NCI-H2227 treated with DMSO at 0.1 percent for 48 hours (cell line): ENCODE measurements around the gene COQ8A.
"Not testable (repeated sequence)": the region's sequence is repeated elsewhere in the genome, so short reads cannot be mapped to it uniquely, and the experiment has no call there.

Experiments
- DNase-seq: peaks from one replicate; lab custom pipeline; 2025; lab: John Stamatoyannopoulos, UW

COQ8A gene

DNA sequence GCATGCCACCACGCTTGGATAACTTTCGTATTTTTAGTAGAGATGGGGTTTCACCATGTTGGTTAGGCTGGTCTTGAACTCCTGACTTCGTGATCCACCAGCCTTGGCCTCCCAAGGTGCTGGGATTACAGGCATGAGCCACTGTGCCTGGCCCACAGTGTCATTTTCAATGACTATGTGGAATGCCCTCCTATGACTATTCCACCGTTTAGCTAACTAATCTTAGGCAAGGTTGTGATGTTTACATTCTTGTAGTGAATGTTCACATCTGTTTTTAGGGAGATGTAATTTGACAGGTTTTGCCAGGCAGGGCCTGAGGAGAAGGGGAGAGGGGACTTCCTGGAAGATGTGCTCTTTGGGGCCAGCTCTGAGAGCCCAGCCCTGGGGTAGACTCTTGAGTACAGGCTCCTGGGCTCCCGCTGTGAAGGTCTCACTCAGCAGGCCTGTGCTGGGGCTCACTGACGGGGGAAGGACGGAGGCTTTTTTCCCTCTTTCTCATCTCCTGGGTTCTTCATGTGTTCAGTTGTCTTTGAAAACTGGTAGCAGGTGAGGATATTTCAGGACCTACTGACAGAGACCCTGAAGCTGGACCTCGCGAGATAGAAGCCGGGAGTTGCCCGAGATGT lies 13.2 kb downstream of the COQ8A start:
- DNase-seq: no peak

- DNase-seq: no peak
These were observed 14.2 kb downstream of the COQ8A start for GRCh38 chr1:226954337-226954736.

GRCh38 chr1:226954777-226955176 lies 14.7 kb downstream of the COQ8A start:
- no peak for DNase-seq

GRCh38 chr1:226955857-226956256 lies 15.8 kb downstream of the COQ8A start:
- DNase-seq: not testable (repeated sequence)

DNA sequence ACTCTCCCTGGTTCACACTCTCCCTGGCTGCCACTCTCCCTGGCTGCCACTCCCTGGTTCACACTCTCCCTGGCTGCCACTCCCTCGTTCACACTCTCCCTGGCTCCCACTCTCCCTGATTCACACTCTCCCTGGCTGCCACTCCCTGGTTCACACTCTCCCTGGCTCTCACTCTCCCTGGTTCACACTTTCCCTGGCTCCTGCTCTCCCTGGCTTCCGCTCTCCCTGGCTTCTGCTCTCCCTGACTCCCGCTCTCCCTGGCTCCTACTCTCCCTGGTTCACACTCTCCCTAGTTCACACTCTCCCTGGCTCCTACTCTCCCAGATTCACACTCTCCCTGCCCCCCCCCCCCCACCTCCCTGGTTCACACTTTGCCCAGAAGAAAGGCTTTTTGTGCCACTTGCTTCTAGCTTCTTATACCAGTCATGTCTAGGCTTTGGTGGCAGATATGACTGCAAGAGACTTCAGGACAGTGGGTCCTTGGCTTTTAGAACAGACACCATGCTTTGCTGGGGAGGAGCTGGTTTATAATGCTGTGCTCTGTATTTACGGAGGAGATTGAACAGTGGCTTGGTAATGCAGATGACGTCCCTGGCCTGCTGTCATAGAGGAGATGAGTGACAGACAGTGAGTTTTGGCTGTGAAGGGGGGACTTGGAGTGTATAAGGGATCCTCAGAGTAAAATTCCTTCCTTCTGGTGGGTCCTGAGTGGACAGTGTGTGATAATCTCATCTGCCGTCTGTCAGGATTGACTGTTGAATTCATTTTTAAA lies 17.0 kb downstream of the COQ8A start:
- DNase-seq: no peak

DNA sequence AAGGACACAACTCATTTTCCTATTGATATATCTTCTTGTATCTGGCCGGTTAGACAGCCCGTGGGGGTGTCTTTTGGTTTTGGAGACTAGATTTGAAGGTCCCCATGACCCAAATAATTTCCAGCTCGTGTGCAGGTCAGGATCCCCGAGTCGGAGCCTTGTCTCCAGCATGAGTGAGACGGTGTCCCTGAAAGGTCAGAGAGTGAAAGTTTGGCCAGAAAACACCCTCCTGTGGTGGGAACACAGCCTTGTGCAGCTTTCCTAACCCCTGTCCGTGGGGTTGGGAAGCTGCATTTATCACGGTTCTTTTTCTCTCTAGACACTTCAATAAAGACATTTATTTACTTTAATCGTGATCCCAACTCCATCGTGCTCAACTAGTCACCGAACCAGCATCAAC lies 17.6 kb downstream of the COQ8A start:
- DNase-seq: no peak

DNA sequence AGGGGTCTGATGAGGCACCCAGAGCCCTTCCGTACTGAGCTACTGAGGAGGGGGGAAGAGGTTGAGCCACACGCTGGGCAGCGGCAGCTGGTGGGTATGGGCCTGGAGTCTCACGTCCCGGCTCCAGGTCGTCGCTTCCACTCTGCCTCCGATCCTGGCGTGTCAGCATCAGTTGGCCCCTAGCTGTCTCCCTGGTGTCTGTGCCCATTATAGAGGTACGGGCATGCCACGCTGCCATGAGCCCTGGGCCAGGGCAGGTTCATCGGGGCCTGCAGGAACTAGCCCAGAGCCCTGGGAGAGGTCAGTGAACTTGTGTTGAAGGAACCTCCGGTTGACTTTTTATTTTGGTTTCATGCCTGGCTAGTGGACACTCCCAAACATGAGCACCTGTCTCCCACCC lies 18.2 kb downstream of the COQ8A start:
- no peak for DNase-seq

DNA sequence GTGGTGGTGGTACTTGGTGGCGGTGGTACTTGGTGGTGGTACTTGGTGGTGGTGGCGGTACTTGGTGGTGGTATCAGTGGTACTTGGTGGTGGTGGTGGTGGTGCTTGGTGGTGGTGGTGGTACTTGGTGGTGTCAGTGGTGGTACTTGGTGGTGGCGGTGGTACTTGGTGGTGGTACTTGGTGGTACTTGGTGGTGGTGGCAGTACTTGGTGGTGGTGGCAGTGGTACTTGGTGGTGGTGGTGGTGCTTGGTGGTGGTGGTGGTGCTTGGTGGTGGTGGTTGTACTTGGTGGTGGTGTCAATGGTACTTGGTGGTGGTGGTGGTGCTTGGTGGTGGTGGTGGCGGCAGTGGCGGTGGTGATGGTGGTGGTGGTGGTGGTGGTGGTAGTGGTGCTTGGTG lies 20.2 kb downstream of the COQ8A start:
- DNase-seq: no peak

DNA sequence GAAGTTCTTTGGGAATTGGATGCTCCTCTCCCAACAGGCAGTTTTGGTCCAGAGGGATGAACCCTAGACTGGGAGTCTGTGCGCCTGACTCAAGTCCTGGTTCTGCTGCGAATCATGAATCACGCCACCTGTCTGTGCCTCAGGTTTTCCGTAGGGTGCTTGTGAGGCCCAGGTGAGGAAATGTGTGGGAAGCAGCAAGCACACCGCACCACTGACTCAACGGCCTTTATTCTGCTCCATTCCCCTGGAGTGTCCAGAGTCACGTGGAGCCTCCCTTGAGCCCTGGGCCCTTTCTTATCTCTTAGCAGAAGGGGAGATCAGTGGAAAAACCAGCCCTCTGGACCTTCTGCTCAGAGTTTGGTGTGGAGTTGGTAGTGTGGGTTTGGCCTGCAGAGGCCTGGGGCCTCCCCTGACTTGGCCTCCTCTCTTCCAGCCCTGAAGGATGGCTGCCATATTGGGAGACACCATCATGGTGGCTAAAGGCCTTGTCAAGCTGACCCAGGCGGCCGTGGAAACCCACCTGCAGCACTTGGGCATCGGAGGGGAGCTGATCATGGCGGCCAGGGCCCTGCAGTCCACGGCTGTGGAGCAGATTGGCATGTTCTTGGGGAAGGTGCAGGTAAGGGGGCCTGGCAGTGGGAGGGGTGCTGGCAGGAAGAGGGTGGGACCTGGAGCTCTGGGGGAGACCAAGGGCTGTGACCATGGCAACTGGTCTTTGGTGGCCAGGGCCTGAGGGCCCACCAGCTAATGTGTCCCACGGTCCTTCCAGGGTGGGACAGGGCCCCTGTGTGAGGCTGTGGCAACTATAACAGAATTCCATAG lies 21.1 kb downstream of the COQ8A start:
- DNase-seq: no peak

- DNase-seq: no peak
These were observed 22.6 kb downstream of the COQ8A start for GRCh38 chr1:226962421-226963391.

DNA sequence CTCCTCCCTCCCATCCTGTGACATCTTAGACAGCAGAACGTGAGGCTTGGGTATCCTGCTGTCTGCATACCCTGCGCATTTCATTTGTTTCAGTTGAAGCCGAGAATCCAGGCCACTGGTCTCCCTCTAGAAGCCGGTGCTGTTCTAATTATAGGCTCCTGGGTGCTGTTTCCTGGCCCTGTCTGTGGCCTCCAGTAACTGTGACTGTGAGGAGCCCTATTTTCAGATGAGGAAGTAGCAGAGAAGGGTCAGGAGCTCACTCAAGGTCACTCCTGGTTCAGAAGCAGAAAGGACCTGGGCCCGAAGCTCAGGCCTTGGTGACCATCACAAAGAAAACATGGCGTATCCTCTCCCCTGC lies 24.0 kb downstream of the COQ8A start:
- DNase-seq: no peak

DNA sequence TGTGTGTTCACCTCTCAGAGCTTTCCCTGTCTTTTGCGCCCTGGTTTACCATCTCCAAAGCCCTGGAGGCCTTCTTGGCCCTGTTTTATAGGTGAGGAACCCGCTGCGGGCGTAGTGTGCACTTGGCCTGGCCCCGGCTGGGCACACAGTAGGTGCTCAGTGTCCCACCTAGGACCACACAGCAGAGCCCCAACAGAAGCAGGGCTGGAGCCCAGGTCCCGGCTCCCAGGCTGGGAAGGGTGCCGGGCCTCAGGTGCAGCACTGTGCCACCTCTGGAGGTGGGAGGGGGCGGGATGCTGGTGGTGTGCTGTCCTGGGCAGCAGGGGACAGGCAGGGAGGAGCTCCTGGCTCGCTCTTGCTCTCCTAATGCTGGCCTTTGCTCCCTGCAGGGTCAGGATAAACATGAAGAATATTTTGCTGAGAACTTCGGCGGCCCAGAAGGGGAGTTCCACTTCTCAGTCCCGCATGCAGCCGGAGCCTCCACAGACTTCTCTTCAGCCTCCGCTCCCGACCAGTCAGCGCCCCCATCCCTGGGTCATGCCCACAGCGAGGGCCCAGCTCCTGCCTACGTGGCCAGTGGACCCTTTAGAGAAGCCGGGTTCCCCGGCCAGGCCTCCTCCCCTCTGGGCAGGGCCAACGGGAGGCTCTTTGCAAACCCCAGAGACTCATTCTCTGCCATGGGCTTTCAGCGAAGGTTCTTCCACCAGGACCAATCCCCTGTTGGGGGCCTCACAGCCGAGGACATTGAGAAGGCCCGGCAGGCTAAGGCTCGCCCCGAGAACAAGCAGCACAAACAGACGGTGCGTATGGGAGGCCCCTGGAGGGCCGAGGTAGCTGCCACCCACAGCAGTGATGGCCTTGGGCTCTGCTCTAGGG lies 24.8 kb downstream of the COQ8A start:
- no peak for DNase-seq

- DNase-seq: no peak
These were observed 25.7 kb downstream of the COQ8A start for GRCh38 chr1:226965581-226966440.

DNA sequence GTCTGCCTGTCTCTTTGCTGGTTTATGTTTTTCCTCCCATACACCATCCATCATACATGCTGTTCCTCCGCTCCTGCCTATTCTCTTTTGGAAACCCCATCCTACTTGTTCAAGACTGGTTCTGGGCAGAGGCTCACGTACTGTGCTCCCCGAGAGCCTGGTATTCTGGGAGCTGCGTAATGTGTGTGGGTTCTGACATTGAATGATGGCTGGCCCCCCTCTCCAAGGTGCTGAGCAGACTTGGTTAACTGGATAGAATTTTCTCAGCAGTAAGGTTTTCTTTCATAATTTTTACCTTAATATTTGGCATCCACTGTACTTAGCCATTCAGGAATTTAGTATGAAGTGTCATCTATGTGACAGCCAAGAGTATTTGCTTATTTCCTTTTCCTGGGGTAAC lies 26.6 kb downstream of the COQ8A start:
- no peak for DNase-seq

GRCh38 chr1:226967665-226968064 lies 27.6 kb downstream of the COQ8A start:
- no peak for DNase-seq

DNA sequence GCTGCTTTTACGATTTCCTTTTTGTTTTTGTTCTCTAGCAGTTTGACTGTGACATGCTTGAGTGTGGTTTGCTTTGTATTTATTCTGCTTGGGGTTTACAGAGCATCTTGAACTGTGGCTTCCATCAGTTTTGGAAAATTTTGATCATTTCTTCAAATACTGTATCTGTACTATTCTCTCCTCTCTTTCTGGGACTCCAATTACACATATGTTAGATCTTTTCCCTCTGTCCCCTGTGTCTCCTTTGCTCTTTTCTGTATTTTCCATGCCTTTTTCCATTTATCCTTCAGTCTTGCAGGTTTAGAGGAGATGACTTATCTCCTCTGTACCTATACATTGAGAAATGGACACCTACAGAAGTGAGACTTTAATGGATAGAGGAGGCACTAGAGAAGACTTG lies 31.7 kb downstream of the COQ8A start:
- DNase-seq: no peak

GRCh38 chr1:226972931-226973330 lies 32.8 kb downstream of the COQ8A start:
- DNase-seq: no peak

DNA sequence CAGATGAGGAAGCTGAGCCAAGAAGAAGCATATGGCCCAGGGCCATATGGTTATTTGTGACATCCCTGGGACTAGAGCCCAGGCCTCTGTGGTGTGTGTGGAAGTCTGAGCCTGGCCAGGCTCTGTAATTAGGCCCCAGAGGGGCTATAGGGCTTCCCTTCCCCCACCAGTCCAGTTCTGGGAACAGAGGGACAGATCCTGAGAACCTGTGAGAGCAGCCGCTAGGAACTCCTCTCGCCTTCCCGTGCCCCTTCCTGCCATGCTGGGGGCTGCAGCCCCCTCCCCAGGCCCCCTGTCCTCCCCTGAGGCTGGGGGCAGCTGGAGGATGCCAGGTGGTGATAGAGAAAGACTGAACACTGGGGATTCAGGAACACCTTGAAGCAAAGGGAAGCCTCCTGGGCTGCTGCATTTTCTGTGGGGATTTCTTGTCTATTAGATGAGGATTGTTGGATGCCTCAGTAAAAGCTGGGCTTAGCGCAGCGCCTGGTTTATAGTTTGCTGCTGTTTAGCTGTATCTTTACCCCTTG lies 33.3 kb downstream of the COQ8A start:
- no peak for DNase-seq

DNA sequence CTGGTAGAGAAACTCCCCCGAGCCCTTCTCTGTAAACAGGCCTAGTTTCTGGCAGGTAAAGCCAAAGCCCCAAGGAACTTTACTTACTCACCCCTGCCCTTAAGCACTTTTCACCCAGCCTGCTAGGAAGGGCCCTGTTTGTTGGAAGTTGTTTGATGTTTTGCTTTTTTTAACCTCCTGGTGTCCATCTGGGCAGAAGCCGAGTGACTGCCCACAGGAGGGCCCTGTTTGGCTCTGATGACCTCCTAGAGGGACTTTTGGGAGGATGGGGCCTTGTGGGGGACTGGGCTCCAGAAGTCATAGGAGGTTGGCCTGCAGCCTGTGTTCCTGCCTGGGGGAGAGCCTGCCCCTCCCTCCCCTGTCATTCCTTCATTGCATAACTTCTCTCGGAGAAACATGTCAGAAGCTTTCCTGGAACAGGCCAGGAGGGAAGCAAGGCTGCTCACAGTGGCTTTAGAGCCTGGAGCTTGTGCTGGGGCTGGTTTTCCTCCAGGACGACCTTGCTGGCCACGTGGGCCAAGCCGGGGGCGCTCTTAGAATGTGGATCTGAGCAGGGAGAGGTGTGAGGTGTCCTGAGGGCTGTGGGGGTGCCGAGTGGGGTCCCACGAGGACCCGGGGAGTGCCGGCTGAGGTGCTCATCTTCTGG lies 33.9 kb downstream of the COQ8A start:
- no peak for DNase-seq
